Endothelial cell of umbilical vein (primary cell): Measurements from ENCODE around the gene RMDN3. TPM values are rescaled to one million over a fixed set of nuclear protein-coding genes. Genes with fewer than 3 reads are reported as not detected.

Source experiments
- BruUV-seq: library from RNA; stranded (reverse); fragments of 400-500 nt; replicated peaks from 2 replicates; lab custom pipeline; 2021; lab: Mats Ljungman, UMichigan
- CTCF ChIA-PET: fragments of 300-600, 350-600 bp; sonication (Branson Sonifier 250); formaldehyde crosslinking; loops from one replicate; lab custom pipeline; 2021; ENCODE audit warnings: antibody characterized with exemption, inconsistent platforms; lab: Charles Lee
- POLR2A ChIA-PET: fragments of 300-600, 350-600 bp; sonication (Branson Sonifier 250); formaldehyde crosslinking; loops from one replicate; lab custom pipeline; 2021; ENCODE audit warnings: antibody characterized with exemption, inconsistent platforms; lab: Charles Lee
- DNase-seq: peaks from one replicate; pipeline ENCODE4 v3.0.0-alpha.2; 2011; ENCODE audit warnings: low read depth, low spot score
- FAIRE-seq: peaks from 2 replicates; lab custom pipeline; 2011; peaks lifted over from hg19 to GRCh38; lab: Jason Lieb, UNC
- H2AFZ ChIP-seq: 2 replicates; pipeline ENCODE4 v1.6.0; 2012; ENCODE audit warnings: low read depth, low read length, control low read depth, inconsistent platforms
- H3K27ac ChIP-seq: 2 replicates; pipeline ENCODE4 v1.5.1; 2011; ENCODE audit warnings: low read depth, mild to moderate bottlenecking, control low read depth, low read length, moderate library complexity; ENCODE audit not compliant: insufficient read depth
- H3K27me3 ChIP-seq, 2 experiments: 2 replicates each; pipeline versions ENCODE4 v1.6.0 to v1.6.1; 2011; ENCODE audit warnings: low read length in 2 of 2, mixed read lengths in 1 of 2; ENCODE audit not compliant: control insufficient read depth in 2 of 2, insufficient read depth in 2 of 2
- H3K36me3 ChIP-seq, 2 experiments: 2 replicates in 1 of 2; 3 replicates in 1 of 2; pipeline ENCODE4 v1.5.1; 2011; ENCODE audit warnings: low read length in 2 of 2, mild to moderate bottlenecking in 1 of 2, moderate library complexity in 1 of 2; ENCODE audit not compliant: control insufficient read depth in 2 of 2, insufficient read depth in 2 of 2; ENCODE audit errors: extremely low read depth in 1 of 2
- H3K4me1 ChIP-seq: 3 replicates; pipeline ENCODE4 v1.5.1; 2011; ENCODE audit warnings: mild to moderate bottlenecking, low read length; ENCODE audit not compliant: control insufficient read depth, insufficient read depth; ENCODE audit errors: extremely low read depth
- H3K4me2 ChIP-seq: 2 replicates; pipeline ENCODE4 v1.6.1; 2011; ENCODE audit warnings: low read length, control low read depth, mixed read lengths; ENCODE audit not compliant: insufficient read depth
- H3K4me3 ChIP-seq, 3 experiments: fragments of 200-600 bp in 1 of 3; sonication (generic), shearing (Covaris generic) in 1 of 3; replicated peaks in 1 of 3; 2 replicates each; pipeline ENCODE4 v1.5.1; 2011 to 2016; ENCODE audit warnings: control low read depth in 3 of 3, low read length in 3 of 3, mild to moderate bottlenecking in 2 of 3, inconsistent platforms in 1 of 3, low read depth in 1 of 3, moderate library complexity in 1 of 3; ENCODE audit not compliant: insufficient read depth in 1 of 3
- H3K79me2 ChIP-seq: 2 replicates; pipeline ENCODE4 v1.6.0; 2012; ENCODE audit warnings: low read length, inconsistent platforms; ENCODE audit not compliant: control insufficient read depth, insufficient read depth
- H3K9ac ChIP-seq: replicated peaks from 2 replicates; pipeline ENCODE3; 2011; ENCODE audit warnings: low read length, control low read depth; ENCODE audit not compliant: insufficient read depth; ENCODE audit errors: extremely low read depth
- H3K9me1 ChIP-seq: replicated peaks from 3 replicates; pipeline ENCODE4 v1.6.0; 2011; ENCODE audit warnings: mild to moderate bottlenecking, low read length; ENCODE audit not compliant: control insufficient read depth, insufficient read depth; ENCODE audit errors: extremely low read depth
- H3K9me3 ChIP-seq: replicated peaks from 2 replicates; pipeline ENCODE4 v1.5.1; 2012; ENCODE audit warnings: low read length, inconsistent platforms; ENCODE audit not compliant: control insufficient read depth, insufficient read depth
- H4K20me1 ChIP-seq: replicated peaks from 2 replicates; pipeline ENCODE3; 2011; ENCODE audit warnings: mild to moderate bottlenecking, low read length; ENCODE audit not compliant: control insufficient read depth, insufficient read depth; ENCODE audit errors: extremely low read depth
- CTCF ChIP-seq, 2 donors: IDR thresholded peaks; 1 replicate in 1 of 2; 2 replicates in 1 of 2; pipeline ENCODE4 v1.5.1; 2011; ENCODE audit warnings: low read length in 2 of 2, mild to moderate bottlenecking in 2 of 2, moderate library complexity in 2 of 2, control low read depth in 1 of 2, inconsistent platforms in 1 of 2, low read depth in 1 of 2; ENCODE audit not compliant: insufficient read depth in 1 of 2; ENCODE audit errors: extremely low read depth in 1 of 2
- EZH2 ChIP-seq: IDR thresholded peaks from 2 replicates; pipeline ENCODE4 v1.6.1; 2012; ENCODE audit warnings: borderline replicate concordance, low read depth, mild to moderate bottlenecking, moderate library complexity, low read length, inconsistent platforms; ENCODE audit not compliant: severe bottlenecking
- FOS ChIP-seq: IDR thresholded peaks from 2 replicates; pipeline ENCODE4 v1.6.1; 2011; ENCODE audit warnings: mild to moderate bottlenecking, low read length, moderate library complexity, borderline replicate concordance; ENCODE audit not compliant: insufficient read depth
- GATA2 ChIP-seq: IDR thresholded peaks from 2 replicates; pipeline ENCODE4 v1.7.0; 2011; ENCODE audit warnings: low read depth, mild to moderate bottlenecking, moderate library complexity, mixed read lengths, low read length; ENCODE audit not compliant: insufficient read length, insufficient read depth
- JUN ChIP-seq: IDR thresholded peaks from 2 replicates; pipeline ENCODE4 v1.6.1; 2011; ENCODE audit warnings: borderline replicate concordance, low read depth; ENCODE audit not compliant: insufficient read length, insufficient read depth
- MYC ChIP-seq: IDR thresholded peaks from one replicate; pipeline ENCODE4 v1.6.1; 2011; ENCODE audit warnings: mild to moderate bottlenecking, low read depth, low read length
- POLR2A ChIP-seq: IDR thresholded peaks from 2 replicates; pipeline ENCODE4 v1.6.1; 2012; ENCODE audit warnings: low read depth, mild to moderate bottlenecking, control low read depth, low read length
- POLR2AphosphoS5 ChIP-seq: IDR thresholded peaks from 2 replicates; pipeline ENCODE4 v1.6.1; 2012; ENCODE audit warnings: low read depth, mild to moderate bottlenecking, control low read depth, low read length, moderate library complexity; ENCODE audit not compliant: insufficient read depth
- dilution Hi-C: fragments of 300-500 bp; cut with MboI; formaldehyde crosslinking; loops from one replicate; pipeline ENCODE4 v1.15.0; 2019; ENCODE audit warnings: low sequenced_read_pairs; ENCODE audit not compliant: extremely low pct_ligation_motif_present
- intact Hi-C: fragments of 100-400 bp; cut with micrococcal nuclease; formaldehyde crosslinking; loops from one replicate; pipeline ENCODE4 v1.10.0; 2022
- polyA plus RNA-seq, 4 experiments: library from polyadenylated mRNA; depleted of rRNA in 3 of 4; stranded (reverse) in 3 of 4; unstranded in 1 of 4; fragments of >200 nt; gene quantifications; 2 replicates each; pipeline versions ENCODE4 v1.2.1 to v1.2.3, GENCODE V29; 2011 to 2012; ENCODE audit warnings: missing spikeins in 1 of 4
- total RNA-seq: library from RNA; stranded (reverse); gene quantifications from 2 replicates; pipeline ENCODE4 v1.2.3, GENCODE V29; 2021
- TF ChIP-seq, protein P1 (sequence below): IDR thresholded peaks from 2 replicates; pipeline ENCODE4 v1.6.1; 2011; ENCODE audit not compliant: insufficient read depth, insufficient read length

The RMDN3 gene
- total and polyA plus RNA-seq, 2 donors (not counting 3 experiments of a cell fraction or from before 2014, with no cell fraction given) = 20.1 to 37.2 TPM

DNA sequence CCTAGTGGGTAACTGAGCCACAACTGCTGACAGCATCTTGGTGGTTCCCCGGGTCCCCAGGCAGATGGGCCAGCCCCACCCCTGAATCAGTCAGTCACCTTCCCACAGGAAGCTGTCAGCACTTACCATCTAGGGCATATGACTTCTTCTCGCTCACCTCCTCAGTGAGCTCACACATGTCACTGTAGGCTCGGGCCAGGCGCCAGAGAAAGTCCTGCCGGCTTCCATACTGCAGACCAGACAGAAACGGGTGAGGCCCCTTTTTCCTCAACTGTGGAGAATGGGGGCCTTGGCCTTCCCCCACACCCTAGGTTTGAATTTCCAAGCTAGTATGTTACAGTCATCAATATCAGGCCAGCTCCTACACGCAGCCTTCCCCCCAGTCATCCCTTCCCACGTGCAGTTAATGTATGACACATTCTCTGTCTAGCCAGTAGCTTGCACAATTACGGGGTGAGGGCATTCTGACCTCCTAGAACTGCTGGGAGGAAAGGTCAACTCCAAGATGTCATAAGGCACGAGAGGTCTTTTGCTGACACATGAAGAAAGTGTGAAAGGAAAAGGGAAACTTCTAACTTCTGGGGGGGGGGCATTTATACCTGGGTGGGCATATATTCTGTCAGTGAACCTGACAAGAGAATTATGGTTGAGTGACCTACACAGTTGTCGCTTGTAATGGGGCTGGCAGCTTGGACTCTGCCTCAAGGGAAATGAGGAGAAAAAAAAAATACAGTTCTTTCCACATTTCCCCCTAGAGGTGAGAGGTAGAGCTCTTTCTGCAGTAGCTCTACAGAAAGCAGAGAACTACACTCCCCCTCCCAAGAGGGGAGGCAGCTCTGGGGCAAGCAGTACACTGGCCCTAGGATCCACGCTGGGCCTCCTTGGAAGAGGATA lies 10.9 kb downstream of the RMDN3 start:
- Histone ChIP-seq H4K20me1 (no peaks in the 10 kb centered on the region), H3K9ac (no peak overlapping the region), H3K9me3 (no peaks in the 10 kb centered on the region), H3K4me3 (no peak overlapping the region), H3K36me3 (peaks cover 11 to 19% of the 10 kb centered on the region in 2 experiments), H3K27ac (no peak overlapping the region), H2AFZ (no peak overlapping the region), H3K9me1 (no peaks in the 10 kb centered on the region), H3K4me1 (no peaks in the 10 kb centered on the region), H3K79me2 (no peaks in the 10 kb centered on the region), H3K27me3 (no peaks in the 10 kb centered on the region), H3K4me2 (no peak overlapping the region)
- intact Hi-C loops (no loop called here), dilution Hi-C loops (no loop called here)
- no peak for DNase-seq
- no peak for FAIRE-seq
- BruUV-seq = no TSS peak
- ChIA-PET POLR2A (interaction anchor here (0.5 kb wide), 1 partner anchor 414 kb away, joined by 7 read pairs; no protein-coding TSS in a partner anchor), CTCF (interaction anchor here (0.6 to 1.4 kb wide), 8 partner anchors 13 to 154 kb away, joined by 3 to 5 read pairs (median 3); partner anchors contain the start of gene VPS18)
- no peak for TF ChIP-seq GATA2
- no peak for TF ChIP-seq POLR2AphosphoS5
- TF ChIP-seq, protein P1, sequence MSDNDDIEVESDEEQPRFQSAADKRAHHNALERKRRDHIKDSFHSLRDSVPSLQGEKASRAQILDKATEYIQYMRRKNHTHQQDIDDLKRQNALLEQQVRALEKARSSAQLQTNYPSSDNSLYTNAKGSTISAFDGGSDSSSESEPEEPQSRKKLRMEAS = no peak
- TF ChIP-seq FOS = no peak
- TF ChIP-seq MYC = no peak
- no peak for TF ChIP-seq POLR2A
- TF ChIP-seq EZH2 = no peak
- TF ChIP-seq JUN = no peak
- TF ChIP-seq CTCF (IDR thresholded peaks at IDR 0.05; ENCODE audit: extremely low read depth in 1 of 2, insufficient read depth in 1 of 2, low read depth in 1 of 2, low read length in 2 of 2) = no peak
